H1 (cell line): ENCODE results near the gene LRRFIP1. TPM values are rescaled to one million over a fixed set of nuclear protein-coding genes. Genes with fewer than 3 reads are reported as not detected.

Experiments used
- ATF2 ChIP-seq: IDR thresholded peaks from 2 replicates; pipeline ENCODE4 v1.6.1; 2012; ENCODE audit warnings: low read length, inconsistent platforms
- BRCA1 ChIP-seq: IDR thresholded peaks from 2 replicates; pipeline ENCODE4 v1.6.1; 2012; ENCODE audit warnings: low read depth, low read length, improper control_type of control experiment
- CHD7 ChIP-seq: fragments of 300-600 bp; sonication (generic); IDR thresholded peaks from 2 replicates; pipeline ENCODE4 v1.7.1; 2012; ENCODE audit warnings: low read length, moderate library complexity, mild to moderate bottlenecking, inconsistent platforms; ENCODE audit not compliant: insufficient replicate concordance
- EGR1 ChIP-seq: IDR thresholded peaks from 2 replicates; pipeline ENCODE4 v1.6.1; 2011; ENCODE audit warnings: low read depth, low read length, borderline replicate concordance
- KDM5A ChIP-seq: fragments of 200-600 bp; IDR thresholded peaks from 2 replicates; pipeline ENCODE4 v1.7.1; 2012; ENCODE audit warnings: mild to moderate bottlenecking, low read length, inconsistent platforms, mixed read lengths
- MAFK ChIP-seq: IDR thresholded peaks from 2 replicates; pipeline ENCODE4 v1.6.1; 2012; ENCODE audit warnings: low read depth, mild to moderate bottlenecking, improper control_type of control experiment, low read length
- RFX5 ChIP-seq: IDR thresholded peaks from 2 replicates; pipeline ENCODE4 v1.6.1; 2011; ENCODE audit warnings: low read depth, low read length, improper control_type of control experiment, borderline replicate concordance
- TAF7 ChIP-seq: optimal IDR thresholded peaks from 2 replicates; pipeline ENCODE3; 2011; ENCODE audit warnings: low read depth, mild to moderate bottlenecking, inconsistent platforms, low read length, moderate library complexity, borderline replicate concordance
- polyA plus RNA-seq, 7 experiments: library from polyadenylated mRNA; depleted of rRNA in 3 of 7; stranded (reverse) in 5 of 7; unstranded in 2 of 7; fragments of >200 nt in 5 of 7; fragments of 200-250 nt in 2 of 7; gene quantifications; 1 replicate in 5 of 7; 2 replicates in 1 of 7; 4 replicates in 1 of 7; pipeline versions ENCODE4 v1.2.1 to v1.2.3, GENCODE V29; 2011 to 2013; ENCODE audit warnings: missing spikeins in 2 of 7, mixed read lengths in 2 of 7
- total RNA-seq: library from RNA; stranded (reverse); fragmentation: NEBNext Ultra II Directional; extraction: Animal tissue kit (Norgen Biotek cat#: 25700); gene quantifications from 2 replicates; pipeline ENCODE4 v1.2.1, GENCODE V29; 2021

LRRFIP1 gene
- total and polyA plus RNA-seq, 2 of the 8 experiments (the other 6 are each of a cell fraction or from before 2014, with no cell fraction given), result 12.1 to 75.8 TPM

- TF ChIP-seq CHD7 (no peak), RFX5 (no peak), TAF7 (no peak), KDM5A (no peak), EGR1 (no peak), BRCA1 (no peak), ATF2 (no peak), MAFK (no peak)
Observed at GRCh38 chr2:237806334-237806733, 178.9 kb downstream of the LRRFIP1 start (continued).
